Activated T-cell treated with anti-CD3 and anti-CD28 coated beads for 24 hours (primary cell): ENCODE results near the gene AFAP1.

Experiments
- DNase-seq: peaks from one replicate; pipeline ENCODE4 v3.0.0-alpha.2; 2020; ENCODE audit warnings: low read depth

The AFAP1 gene

GRCh38 chr4:7910952-7911578, 28.6 kb downstream of the AFAP1 start:
- no peak for DNase-seq

DNA sequence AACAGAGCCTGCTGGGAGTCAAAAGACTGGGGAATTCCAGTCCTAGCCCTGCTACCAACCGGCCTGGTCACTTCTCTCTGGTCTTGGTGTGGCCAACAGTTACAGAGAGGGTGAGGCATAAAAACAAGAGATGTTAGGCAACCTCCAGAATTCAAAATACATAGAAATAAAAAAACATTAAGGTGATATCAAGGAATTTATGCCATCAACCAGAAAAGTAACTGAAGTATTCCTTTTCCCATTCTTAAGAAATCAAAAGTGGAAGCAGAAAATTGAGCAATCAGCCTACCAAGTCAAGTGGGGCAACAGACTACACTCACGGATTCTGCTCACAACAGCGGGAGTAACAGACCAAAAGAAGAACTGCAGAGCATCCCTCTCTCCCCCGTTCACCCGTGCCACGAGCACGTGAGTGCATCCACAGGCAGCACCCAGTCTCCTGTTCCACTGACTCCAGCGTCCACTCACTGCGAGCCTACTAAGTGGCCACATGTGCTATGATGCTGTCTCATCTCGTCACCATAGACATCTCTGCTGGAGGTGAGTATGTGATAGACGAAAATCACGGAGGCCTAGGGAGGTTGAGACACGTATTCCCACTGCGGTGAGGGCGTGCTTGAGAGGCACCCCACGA, 29.3 kb downstream of the AFAP1 start:
- DNase-seq, result no peak

DNA sequence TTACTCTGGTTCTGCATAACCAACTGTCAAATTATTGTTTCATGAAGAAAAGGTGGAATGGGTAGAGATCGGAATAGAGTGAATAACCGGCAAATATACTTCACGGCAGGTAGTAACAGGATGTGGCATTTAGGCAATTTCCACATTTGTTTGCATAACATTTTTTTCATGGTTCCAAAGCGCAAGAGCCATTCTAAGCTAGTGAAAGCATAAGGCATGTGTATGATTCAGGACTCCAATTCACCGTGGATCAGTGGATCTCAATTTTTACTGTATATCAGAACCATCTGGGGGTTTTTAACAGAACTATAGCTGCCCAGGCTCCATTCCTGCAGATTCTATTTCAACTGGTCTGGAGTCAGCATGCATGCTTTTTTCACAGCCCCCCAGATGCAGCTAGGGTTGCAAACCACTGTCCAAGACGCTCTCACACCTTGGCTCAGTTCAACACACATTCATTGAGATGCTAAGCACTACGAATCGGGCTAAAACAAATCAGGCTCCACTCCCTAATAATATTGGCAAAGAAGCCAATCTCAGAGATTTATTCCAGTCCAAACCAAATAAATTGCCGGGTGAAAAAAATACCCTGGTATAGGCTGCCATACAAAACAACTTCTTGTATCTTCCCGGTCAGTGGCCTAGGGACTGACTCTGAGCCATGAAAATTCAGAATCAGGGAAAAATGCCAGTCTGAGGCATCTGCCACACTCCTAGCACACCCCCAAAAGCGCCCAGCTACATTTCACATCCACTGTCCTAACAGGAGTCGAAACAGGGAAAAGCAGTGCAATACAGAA, 30.0 kb downstream of the AFAP1 start:
- no peak for DNase-seq

DNA sequence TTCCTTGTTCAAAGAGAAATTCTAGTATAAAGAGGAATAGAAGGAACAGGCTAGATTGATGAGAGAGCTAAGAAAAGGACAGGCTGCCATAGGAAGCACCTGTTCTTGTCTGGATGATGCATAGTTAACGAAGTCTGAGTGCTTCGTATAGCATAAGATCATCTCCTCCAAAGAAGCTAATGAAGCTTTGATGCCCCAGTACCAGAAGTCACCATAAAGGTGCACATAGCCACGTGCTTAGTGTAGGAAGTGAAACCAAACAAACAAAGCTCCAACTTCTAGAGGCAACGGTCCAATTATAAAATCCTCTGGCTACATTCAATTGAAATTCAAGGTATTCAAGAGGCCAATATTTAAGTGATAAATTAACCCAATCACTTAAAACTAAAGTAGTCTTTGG, 31.0 kb downstream of the AFAP1 start:
- DNase-seq, result no peak

- no peak for DNase-seq
These were observed 32.5 kb downstream of the AFAP1 start for GRCh38 chr4:7907142-7907541.

DNA sequence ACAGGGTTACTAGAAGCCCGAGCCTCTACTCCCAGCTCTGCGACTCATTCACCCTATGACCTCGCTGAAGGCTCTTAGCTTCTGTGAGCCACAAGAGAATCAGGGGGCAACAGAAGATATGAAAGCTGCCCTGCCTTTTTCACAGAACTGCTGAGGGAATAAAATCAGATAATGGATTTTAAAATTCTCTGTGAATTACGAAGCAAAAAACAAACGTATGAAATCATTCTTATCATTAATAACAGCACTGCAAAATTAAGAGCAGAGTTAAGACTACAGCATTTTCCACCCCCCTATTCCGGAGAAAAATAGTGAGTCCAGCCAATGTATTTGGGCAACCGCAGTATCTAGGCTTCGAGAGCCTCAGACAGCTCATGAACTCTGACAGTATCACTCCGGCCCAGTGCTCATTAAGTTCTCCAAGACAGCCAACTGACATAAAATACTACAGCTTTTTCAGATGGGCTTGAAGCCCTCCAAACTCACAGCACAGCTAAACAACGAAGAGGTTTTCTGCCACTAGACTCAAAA, 33.4 kb downstream of the AFAP1 start:
- DNase-seq, result no peak

DNA sequence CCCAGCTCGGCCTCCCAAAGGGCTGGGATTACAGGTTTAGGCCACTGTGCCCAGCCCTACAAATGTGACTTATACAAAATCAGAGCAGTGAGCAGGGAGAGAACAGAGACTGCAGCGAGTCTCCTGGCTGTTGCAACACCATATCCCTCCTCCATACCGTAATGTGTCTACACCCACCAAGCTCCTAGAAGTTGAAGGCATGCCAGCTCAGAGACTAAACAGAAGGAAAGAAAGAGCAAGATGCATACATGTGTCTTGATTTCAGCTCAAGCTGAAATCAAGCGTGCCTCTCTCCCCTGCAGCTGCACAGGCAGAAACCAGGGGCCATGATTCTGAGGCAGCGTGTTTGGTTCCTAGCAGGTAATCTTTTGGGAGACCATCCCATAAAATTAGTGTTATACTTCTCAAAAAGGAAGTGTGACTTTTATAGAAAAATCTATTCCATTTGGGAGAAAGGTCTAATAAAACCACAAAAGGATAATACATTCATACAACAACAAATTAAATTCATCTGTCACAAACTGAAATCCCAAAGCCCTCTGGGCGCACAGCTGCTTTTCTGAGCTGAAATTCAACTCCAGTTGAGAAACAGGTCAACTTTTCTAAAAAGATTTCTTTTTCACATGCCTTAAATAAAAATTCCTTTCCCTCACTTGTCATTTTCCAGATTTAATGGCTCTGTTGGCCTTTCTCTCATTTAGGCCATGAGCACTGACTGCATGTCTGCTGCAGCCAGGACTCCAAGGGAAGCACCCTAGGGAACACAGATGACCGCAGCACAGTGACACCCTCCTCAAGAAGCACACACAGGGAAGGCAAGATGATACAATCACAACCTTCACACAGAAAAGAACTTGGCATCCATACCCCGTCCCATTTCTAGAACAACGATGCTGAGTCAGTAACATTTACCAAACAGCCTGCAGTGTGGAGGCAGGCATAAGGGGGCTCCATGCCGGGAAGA, 34.4 kb downstream of the AFAP1 start:
- no peak for DNase-seq

- no peak for DNase-seq
These were observed 35.7 kb downstream of the AFAP1 start for GRCh38 chr4:7903791-7904516.

- no peak for DNase-seq
These were observed 36.8 kb downstream of the AFAP1 start for GRCh38 chr4:7902826-7903225.

DNA sequence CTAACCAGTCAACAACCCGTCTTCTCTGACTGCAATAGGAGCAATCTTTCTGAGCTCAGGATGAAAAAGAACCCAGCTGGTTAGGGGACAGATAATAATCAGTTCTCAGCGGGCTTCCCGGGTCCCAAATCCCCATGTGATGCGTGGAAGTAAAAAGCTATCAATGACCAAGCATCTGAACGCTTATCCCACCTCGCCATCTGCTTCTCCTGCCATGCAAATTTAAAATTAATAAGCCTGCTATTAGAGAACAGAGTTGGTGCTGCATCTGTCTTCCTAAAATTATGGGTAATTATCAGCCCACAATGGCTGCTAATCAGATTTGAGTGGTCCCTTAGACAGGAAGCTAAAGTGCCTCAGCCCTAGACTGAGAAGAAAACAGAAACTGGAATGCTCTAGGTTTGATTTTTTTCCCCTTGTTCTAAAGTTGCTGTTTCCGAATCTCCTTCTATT, 37.5 kb downstream of the AFAP1 start:
- DNase-seq, result no peak

DNA sequence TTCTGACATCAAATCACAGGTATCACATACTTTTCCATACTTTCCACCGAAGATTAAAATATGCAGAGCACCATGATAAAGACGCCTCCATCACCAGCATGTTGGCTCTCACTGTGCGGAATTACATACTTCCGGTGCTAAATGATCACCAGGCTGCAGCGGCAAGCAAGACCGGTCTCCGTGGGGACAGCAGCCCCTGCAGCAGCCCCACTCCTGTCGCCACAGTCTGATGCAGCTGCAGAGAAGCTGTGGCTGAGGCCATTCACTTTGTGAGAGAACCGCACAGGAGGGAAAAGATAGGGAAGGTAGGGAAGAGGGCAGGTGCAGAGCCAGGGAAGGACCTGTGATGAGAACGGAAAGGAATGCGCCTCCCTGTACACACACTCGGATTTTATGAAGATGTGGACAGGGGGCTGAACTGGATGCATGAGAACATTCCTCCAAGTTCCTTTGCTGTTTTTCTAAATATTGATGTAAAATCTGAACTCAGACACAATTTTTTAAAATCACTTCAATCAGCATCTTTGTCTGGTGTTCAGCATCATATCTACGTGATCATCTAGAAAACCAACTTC, 38.3 kb downstream of the AFAP1 start:
- DNase-seq, result no peak

DNA sequence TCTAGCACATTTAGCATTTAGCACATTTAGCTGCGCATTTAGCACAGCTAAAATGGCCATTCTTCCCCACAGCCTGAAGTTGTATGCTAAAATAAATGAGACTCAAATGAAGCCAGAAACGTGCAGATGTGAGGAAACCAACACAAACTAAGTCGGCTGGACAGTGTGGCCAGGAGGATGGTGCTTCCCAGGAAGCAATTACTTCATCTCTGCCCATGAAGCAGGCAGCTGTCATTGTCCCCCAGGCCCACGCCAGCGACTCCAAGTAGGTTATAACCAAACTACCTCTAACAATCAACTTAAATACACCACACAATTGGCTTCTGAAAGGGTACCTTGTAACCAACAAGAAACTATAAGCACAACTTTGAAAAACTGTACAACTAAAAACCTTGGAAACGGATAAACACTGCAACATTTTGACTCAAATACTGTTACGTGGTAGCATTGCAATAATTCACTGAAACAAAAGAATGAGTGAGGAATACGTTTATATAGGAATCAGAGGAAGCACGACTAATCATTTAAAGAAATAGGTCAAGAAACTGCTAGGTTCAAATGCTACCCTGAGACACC, 39.2 kb downstream of the AFAP1 start:
- DNase-seq, result no peak

DNA sequence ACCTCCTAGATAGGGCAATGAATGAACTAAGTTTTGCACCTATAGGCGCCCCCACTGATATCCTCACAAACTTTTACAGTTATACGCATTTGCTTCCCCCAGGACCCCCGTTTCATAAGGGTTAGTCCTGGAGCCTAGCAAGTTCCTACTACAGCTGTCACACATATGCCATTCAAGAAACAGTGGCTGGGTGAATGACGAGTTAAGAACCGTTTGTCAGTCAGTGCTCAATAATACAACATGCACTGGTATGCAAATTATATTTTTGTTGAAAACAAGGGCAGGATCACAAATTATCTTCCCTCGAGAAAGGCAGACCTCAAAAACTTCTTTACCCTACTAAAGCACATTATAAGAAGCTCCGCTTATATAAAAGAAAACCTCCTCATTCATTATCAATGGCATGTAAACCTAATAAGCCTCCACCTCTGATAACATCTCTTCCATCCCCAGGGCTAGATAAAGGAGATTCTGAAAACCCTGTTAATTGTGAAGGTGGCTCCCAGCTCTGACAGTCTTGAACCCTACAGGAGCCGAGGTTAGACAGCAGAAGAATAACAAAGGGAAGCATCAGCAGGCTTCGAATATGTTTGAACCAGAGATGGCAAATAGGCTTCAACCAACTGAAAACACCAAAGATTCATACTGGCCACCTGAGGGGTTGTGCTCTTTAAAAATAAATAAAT, 40.3 kb downstream of the AFAP1 start:
- no peak for DNase-seq

DNA sequence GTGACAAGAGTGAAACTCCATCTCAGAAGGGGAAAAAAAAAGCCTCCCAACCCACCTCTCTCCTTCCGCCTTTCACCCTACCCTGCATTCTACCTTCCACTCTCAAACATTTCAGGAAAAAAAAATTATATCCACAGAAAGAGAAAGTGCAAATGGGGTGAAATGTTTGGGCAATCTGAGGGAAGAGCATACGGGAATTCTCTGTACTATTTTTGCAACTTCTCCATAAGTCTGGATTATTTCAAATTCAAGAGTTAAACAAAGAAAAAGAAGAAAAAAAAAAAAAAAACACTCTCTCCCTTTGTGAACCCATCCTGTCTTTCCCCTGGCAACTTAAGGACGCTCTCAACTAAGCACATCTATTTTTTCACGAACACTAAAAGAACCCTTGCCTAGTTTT, 41.3 kb downstream of the AFAP1 start:
- DNase-seq, result no peak

DNA sequence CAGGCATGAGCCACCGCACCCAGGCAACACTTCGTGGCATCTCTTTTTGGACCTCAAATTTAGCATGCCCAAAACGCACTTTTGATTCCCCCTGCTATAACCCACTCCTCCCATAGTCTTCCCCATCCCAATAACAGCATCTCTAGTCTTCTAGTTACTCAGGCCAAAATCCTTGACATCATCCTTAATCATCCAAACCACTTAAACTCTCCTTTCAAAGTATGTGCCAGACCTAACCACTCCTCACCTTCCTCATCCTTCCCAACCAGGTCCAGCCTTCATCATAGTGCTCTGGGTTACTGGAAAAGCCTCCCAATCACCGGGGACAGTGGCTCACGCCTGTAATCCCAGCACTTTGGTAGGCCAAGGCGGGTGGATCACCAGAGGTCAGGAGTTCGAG, 41.9 kb downstream of the AFAP1 start:
- DNase-seq, result no peak

- DNase-seq, result no peak
These were observed 44.9 kb downstream of the AFAP1 start for GRCh38 chr4:7894677-7895181.

DNA sequence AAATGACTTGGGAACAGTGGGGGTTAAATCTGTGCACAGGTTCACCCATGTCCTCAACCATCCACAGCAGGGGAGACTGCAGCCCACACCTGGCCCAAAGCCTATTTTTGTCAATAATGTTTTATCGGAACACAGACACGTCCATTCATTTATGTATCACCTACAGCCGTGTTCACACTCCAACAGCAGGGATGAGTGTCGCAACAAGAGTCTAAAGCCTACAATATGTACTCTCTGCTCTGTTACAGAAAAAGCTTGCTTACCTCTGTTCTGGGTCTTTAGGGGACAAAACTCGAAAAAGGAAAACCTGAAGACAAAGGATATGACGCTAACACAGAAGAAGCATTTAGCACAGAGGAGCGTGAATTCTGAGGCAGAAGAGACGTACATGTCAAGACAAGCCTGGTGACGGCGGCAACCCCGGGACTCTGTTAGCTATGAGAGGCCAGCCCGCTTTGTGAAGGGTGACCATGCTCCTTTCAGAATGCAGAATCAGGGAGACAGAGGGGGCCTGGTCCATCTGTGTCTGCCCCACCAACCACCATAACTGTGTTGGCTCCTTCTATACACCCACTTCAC, 45.5 kb downstream of the AFAP1 start:
- DNase-seq, result no peak

DNA sequence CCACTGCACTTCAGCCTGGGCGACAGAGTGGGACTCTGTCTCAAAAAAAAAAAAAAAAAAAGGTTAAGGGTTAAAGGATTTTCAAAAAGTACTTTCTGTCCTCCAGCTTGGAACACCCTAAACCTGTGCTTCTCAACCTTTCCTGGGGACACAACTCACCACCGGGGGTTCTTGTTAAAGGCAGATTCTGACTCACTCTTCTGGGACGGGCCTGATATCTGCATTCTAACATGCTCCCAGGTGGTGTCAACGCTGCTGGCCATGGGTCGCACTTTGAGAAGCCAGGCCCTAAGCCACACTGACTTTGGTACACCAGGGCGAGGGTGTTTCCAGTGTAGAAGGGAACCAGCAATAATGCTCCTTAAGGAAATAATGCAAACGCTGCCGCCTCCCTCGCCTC, 46.1 kb downstream of the AFAP1 start:
- DNase-seq, result no peak
